GM12892 (cell line): ENCODE results near the gene SLC5A5.

Experiments used
- POLR2A ChIP-seq: IDR thresholded peaks from 2 replicates; pipeline ENCODE4 v1.6.1; 2011; ENCODE audit warnings: low read depth, low read length, control low read depth
- POLR2AphosphoS5 ChIP-seq: IDR thresholded peaks from 2 replicates; pipeline ENCODE4 v1.6.1; 2011; ENCODE audit warnings: low read depth, low read length, control low read depth

DNA sequence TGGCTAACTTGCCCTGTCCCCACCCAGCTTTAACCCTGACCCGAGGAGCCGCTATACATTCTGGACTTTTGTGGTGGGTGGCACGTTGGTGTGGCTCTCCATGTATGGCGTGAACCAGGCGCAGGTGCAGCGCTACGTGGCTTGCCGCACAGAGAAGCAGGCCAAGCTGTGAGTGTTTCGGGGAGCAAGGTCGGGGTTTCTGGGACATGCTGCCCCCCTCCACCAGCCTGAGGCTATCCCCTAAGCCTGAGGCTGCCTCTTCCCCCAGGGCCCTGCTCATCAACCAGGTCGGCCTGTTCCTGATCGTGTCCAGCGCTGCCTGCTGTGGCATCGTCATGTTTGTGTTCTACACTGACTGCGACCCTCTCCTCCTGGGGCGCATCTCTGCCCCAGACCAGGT lies 6.0 kb downstream of the SLC5A5 start:
- TF ChIP-seq POLR2AphosphoS5, result no peak
- no peak for TF ChIP-seq POLR2A
